IMR-90 (cell line): Measurements from ENCODE around the gene OGA.

Experiments used
- CTCF ChIP-seq: conservative IDR thresholded peaks from 2 replicates; pipeline ENCODE4 v1.5.1; 2012; ENCODE audit warnings: mild to moderate bottlenecking, low read depth, low read length, improper control_type of control experiment
- POLR2A ChIP-seq: IDR thresholded peaks from 2 replicates; pipeline ENCODE4 v1.6.1; 2012; ENCODE audit warnings: mild to moderate bottlenecking, low read depth, low read length
- RFX5 ChIP-seq: IDR thresholded peaks from 2 replicates; pipeline ENCODE4 v1.8.0; 2012; ENCODE audit warnings: low read depth, mild to moderate bottlenecking, low read length, moderate library complexity

- TF ChIP-seq CTCF: no peak
- TF ChIP-seq POLR2A: no peak
- TF ChIP-seq RFX5: no peak
Measured at GRCh38 chr10:101835362-101835761, 17.1 kb upstream of the OGA start.
